Ureter (tissue), 1 donor: ENCODE measurements around the gene EIF4EBP2. TPM values are rescaled to one million over a fixed set of nuclear protein-coding genes. Genes with fewer than 3 reads are reported as not detected.

Experiments
- DNase-seq: peaks from one replicate; pipeline ENCODE4 v3.0.0-alpha.2; 2020; ENCODE audit warnings: low spot score
- total RNA-seq: library from RNA; stranded (reverse); gene quantifications from one replicate; pipeline ENCODE4 v1.2.4, GENCODE V29; 2023
- donor health status: DM: yes; HTN: yes; CAD: no.

The EIF4EBP2 gene
- total RNA-seq, 1 donor from 2014 or later = 81.6 TPM

DNA sequence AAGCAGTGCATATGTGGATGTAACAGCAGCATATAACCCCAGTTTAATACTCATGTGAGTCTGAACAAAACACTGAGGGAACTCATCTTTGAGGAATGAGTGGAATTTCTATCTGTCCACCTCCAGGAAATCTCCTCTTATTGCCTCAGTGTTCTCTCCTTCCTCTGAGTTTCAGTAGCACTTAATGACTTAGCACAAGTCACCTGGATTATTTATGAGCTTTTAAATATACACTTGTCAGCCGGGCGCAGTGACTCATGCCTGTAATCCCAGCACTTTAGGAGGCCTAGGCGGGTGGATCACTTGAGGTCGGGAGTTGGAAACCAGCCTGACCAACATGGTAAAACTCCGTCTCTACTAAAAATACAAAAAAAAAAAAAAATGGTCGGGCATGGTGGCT is 25.8 kb upstream of the EIF4EBP2 start:
- DNase-seq = no peak

DNA sequence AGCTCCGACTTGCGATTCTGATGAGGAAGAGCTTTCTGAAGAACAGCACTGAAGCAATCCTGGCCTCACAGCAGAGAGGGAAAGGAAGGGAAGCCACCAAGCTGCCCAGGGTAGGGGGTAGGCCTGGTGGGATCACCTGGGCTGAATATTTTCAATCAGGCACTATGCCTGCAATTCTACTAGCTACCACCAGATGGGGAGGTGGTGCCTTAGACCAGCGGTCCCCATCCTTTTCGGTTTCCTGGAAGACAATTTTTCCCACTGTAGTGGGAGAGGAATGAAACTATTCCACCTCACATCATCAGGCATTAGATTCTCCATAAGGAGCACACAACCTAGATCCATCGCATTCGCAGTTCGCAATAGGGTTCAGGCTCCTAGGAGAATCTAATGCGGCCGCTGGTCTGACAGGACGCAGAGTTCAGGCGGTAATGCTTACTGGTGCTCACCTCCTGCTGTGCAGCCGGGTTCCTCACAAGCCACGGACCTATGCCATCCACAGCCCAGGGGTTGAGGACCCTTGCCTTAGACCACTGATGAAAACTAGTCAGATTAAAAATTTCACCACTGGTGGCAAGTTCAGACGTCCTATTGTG is 24.3 kb upstream of the EIF4EBP2 start:
- no peak for DNase-seq

DNA sequence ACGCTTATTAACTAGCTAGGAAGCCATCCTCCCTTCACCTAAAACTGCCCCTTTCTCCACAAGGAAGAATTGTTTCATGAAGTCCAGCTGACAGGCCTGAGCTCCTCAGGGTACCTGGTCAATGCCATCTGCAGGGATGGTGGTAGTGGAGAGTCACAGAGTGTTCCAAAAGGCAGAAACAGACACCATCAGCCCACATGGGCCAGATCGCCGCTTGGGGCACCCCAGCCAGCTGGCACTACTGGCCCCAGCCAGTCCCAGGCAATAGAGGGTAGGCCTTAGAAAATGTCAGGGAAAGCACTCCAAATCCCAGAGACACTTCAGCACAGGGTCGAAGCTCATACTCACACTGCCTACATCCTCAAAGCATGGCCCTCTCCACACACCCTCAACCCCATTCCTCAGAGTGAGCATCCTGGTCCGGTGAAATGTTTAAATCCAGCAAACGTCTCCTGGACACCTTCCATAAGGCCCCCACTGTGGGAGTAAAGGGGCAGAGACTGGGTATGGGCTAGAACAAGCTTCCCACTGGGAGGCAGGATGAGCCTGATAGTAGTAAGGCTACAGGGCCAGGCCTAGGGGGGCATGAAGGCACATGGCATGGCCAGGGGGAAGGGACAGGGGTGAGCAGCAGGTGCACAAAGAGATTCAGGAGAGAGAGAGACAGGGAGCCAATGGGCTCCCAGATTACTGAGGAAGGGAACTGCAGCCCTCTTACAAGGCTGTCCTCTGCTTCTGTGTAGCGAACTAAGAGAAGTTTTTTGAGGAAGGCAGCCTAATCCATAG is 23.4 kb upstream of the EIF4EBP2 start:
- no peak for DNase-seq

DNA sequence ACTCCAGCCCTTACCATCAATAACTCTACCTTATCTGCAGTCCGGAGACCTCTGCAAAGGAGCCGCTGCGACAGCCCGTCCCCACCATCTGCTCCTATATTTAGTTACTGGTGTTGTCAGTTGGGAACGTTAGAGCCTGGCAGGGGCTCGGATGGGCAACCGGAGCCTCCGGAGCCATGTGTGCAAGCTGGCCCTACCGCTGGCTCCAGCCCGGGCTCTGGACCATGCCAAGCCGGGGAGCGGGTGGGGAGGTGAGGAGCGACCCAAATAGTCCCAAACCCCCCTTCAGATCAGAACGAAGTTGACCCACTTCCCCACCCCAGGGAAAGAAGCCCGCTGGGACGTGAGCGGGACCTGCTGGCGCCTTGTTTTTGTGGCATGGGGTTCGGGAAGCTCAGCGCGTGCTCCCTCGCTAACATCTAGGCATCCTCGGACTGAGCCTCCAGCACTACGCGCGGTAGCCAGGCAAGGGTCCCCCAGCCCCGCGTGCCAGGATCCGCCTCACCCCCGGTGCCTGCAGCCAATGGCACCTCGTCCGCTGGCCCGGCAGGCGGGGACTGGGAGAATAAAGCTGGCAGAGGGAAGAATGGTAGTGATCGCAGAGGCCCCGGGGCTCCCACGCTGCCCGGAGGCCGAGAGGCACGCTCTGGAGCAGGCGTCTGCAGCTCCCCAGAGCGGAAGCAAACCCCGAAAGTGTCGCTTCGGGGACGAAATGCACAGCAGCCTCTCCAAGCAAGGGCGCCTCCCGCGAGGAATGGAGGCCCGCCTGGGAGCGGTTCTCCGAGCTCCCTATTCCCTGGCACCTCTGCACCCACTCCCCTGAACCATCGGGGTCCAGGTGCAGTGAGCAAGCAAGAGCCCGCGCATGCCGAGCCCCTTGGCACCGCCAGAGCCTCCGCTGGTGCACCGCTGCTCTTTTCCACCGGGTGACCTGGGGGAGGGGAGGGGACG is 22.2 kb upstream of the EIF4EBP2 start:
- peak; percentile 46 for DNase-seq

DNA sequence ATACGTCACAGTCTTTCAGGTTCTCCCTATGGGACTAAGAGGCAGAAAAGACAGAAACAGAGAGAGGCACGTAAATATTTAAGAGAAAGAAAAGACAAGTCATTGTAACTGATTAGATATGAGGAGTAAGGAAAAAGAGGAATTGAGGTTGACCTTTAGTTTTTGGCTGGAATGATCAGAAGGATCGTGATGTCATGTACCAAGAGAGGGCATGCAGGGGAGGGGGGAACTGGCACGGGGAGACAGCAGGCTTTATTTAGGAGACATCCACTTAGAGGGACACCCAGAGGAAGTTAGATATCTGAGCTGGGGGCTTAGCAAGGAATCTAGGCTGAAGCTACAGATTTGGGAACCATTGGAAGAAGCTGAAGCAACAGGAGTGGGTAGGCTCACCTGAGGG is 12.3 kb upstream of the EIF4EBP2 start:
- DNase-seq = no peak

DNA sequence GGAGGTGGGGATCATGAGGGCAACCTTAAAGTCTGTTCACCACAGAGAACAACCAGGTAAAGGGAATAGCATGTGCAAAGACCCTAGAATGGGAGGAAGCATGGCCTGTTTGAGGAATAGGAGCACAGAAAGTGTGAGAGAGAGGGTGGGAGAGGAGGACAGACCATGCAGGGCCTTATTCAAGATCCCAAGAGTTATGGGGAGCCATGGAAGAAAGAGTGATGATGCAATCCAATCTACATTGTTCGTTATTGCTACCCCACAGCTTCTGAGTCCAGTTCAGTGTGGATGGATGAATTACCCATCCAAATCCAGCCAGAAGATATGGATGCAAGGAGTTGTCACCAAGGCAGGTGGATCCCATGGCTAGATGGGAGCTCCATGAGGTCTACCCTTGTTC is 7.8 kb upstream of the EIF4EBP2 start:
- DNase-seq = no peak

DNA sequence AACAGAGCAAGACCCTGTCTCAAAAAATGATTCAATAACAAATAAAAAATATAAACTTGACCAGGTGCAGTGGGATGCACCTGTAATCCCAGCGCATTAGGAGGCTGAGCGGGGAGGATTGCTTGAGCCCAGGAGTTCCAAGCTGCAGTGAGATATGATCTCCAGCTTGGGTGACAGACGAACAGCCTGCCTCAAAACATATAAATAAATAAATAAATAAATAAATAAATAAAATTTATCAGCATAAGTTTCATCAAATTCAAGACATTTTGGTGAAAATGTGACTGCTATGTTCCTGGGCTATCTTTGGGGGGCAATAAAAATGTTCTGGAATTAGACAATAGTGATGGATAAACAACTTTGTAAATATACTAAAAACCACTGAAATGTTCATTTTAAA is 4.8 kb upstream of the EIF4EBP2 start:
- DNase-seq = no peak

DNA sequence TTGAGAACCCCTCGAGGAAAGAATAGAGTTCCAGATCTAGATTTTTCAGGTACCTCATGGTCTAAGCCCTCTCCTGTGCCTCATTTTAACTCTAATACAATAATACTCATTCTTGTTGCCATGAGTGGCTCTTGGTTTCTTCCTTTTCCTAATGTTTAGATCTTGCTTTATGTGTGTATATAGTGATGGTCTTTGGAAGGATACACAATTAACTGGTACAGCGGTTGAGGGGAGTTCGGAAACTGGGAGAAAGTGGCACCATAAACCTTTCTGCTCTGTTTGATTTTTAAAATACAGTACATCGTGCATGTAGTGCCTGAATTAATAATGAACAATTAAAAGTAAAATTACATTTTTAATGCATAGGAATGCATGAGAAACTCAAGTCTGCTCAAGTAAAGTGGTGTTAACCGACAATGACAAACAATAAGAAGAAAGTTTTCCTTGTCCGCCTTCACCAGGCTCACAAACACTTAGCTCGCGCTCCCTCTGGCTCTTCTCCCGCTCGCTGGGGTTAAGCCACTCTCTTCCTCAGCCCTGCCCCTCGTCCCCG is 386 bp upstream of the EIF4EBP2 start:
- no peak for DNase-seq

DNA sequence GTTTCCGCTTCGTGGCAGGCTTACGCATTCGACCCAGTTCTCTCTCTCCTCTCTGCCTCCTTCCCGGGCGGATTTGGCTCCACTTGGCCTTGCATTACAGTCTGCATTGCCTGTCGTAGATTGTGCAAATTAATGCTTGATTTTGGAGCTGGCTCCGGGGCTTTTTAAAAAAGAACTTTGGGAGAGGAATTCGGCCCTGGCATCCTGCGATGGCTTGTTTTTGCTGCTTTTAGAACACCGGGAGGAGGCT is 767 bp downstream of the EIF4EBP2 start:
- DNase-seq = no peak

DNA sequence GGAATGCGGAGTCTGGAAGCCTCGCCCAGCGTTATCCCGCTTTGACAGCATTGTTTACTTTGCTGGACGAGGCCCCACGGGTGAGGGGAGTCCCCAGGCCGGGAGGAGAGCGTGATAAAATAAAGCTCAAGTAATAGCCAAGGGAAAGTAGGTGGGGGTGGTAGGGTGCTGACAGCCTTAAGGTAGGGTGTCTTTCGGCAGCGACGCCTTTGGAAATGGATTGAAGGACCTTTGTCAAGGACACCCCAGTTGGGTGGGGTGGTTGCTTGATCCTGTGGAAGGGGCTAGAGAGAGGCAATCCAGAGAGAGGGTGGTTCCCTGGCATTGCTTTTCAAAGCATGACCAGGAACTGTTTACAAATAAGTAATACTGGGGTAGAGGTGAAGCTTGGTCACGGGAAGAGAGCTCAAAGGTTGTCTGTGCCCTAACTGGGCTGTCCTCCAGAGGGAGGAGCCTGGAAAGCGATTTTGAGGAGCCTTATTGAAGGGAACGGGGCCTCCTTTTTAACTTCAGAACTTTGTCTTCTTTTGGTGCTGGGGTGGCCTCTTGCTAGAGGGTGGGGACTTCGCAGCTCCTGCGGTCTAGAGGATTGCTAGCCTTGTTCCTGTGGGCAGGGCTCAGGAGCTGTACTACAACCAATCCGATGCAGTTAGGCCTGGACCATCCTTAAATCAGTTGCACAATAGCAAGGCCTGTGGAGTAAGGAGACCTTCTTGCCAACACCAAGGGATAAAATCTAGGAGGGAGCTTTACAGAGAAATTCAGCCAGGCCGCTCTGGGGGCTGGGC is 1.3 kb downstream of the EIF4EBP2 start:
- DNase-seq = peak; percentile 88

DNA sequence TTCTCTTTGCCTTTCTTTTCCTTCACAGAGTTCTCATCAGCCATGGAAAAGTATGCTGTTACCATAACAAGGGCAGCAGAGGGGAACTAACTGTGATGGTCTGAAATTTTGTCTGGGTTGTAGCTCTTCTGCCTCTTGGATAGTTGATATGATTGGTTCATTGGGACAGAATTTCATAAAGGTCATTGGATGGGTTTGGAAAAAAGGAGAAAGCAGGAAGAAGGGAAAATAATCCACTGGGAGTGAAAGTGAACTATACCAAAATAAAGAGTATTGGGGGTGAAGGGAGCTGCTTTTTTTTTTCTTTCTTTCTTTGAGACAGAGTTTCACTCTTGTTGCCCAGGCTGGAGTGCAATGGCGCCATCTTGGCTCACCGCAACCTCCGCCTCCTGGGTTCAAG is 5.8 kb downstream of the EIF4EBP2 start:
- no peak for DNase-seq

DNA sequence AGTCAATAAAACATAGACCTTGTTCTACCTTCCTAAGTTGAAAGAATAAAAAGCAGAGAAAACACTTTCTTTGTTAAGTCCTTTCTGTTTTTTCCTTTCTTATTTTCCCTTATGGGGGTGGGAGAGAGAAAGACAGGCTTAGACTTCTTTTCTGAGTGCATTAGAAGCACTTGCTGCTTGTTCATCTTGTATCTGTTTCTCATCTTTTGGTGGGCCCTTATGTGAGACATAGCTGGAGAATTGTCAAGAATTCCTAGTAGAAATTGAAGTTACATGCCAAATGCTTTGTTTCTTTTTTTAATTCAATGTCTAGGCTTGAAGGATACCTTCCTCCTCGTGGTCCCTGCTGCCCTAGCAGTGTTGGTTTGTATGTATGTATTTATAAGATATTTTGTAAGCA is 6.7 kb downstream of the EIF4EBP2 start:
- DNase-seq = no peak

DNA sequence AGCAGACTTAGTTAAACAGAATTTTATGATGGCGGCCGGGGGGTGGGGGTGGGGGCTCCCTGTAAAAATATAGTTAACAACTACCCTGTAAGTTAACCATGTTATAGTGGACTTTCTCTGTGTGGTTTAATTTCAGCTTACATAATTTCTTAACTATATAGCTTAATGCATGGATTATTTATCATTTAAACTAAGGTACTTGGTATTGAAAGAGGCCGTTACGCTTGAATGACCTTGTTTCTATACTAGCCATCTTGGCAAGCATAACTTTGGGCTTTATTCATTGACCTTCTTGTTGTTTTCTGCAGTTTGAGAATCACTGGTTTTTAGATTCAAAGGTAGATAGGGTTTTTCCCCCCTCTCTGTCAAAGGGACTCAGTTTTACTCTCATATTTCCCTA is 8.4 kb downstream of the EIF4EBP2 start:
- no peak for DNase-seq

DNA sequence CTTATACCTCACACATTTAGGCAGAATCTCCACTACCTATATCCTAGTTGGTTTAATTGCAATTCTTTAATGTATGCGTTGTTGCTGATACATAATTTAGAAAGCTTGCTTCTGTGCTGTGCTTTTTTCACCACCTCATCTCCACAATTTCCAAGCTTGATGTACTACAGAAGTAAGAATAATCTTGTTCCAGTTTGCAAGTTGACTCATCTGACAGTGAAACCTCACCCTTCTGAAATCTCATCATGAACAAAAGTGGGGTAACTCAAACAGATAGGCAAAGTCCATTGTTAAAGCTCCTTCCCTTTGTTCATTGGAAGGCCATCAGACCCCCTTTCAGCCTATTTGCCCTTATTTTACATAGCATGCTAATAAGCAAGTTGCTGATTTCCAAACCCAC is 13.6 kb downstream of the EIF4EBP2 start:
- DNase-seq = no peak

DNA sequence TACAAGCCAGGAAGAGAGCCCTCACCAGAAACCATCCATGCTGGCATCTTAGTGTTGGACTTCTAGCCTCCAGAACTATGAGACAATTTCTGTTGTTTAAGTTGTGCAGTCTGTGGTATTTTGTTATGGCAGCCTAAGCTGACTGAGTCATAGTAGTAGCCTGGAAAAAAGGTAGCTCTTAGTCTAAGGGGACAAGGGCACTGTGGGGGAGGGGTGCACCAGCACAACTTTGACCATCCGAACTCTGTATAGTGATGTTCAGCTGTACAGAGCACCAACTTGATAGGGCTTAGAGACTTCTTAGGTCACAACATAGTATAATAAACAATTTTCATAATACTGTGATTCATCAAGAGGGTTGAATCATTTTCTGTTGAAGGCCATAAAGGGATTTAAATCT is 14.3 kb downstream of the EIF4EBP2 start:
- DNase-seq = no peak

DNA sequence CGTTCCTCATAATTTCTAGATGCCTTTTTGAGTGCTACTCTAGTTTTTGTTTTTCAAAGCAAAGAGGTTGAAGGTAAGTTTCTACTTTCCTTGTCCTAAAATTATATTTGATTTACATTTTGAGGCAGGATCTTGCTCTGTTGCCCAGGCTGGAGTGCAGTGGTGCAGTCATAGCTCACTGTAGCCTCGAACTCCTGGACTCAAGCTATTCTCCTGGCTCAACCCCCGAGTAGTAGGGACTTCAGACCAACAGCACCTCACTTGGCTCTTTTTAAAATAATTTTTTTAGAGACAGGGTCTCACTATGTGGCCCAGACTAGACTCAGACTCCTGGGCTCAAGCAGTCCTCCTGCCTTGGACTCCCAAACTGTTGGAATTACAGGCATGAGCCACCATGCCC is 14.8 kb downstream of the EIF4EBP2 start:
- no peak for DNase-seq

DNA sequence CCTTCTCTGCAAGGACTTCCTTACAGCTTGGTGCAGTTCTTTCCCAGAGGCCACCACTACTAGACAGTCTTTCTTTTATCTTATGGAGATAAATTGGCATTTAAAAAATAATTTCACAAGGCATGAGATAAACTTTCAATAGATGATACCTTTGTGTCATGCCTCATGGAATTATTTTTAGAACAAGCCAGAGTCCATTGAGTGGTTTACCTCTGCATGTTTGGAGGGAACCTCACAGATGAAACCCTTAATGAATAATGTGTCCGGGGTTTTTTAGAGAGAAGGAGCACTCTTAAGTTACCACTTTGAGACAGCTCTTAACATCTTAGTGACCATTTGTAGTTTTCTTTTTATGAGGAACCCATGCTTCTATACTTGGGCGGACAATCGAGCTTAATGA is 20.4 kb downstream of the EIF4EBP2 start:
- DNase-seq = no peak

DNA sequence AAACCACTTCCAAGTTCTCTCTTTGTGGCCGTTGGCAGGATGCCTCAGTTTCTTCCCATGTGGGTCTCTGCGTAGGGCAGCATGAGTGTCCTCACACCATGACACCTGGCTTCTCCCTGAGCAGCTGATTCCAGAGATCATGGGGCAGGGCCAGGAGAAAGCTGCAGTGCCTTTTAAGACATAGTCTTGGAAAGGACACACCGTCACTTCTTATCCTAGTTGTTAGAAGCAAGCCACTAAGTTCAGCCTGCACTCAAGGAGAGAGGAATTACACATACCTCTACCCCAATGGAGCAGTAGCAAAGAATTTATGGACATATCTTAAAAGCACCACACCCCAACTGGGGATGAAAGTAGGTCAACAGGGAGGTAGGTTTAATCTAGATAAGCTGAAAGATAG is 21.2 kb downstream of the EIF4EBP2 start:
- DNase-seq = no peak

DNA sequence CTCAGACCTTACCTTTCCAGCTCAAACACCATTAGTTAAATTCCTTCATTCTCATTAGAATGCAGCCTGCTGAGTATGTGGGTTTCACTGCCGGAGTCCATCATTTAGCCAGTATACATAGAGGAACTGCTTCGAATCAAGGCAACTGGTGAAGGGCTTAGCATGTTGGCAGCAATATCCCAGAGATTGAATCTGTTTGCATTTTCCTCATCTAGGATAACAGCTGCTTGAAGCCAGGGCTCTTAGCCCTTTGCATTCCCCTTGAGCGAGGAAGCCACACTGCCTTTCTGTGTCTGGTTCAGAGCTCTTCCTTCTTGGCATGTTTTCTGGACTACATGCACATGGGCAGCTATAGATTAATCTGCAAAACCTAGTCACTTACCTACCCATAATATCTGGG is 22.9 kb downstream of the EIF4EBP2 start:
- DNase-seq = no peak

DNA sequence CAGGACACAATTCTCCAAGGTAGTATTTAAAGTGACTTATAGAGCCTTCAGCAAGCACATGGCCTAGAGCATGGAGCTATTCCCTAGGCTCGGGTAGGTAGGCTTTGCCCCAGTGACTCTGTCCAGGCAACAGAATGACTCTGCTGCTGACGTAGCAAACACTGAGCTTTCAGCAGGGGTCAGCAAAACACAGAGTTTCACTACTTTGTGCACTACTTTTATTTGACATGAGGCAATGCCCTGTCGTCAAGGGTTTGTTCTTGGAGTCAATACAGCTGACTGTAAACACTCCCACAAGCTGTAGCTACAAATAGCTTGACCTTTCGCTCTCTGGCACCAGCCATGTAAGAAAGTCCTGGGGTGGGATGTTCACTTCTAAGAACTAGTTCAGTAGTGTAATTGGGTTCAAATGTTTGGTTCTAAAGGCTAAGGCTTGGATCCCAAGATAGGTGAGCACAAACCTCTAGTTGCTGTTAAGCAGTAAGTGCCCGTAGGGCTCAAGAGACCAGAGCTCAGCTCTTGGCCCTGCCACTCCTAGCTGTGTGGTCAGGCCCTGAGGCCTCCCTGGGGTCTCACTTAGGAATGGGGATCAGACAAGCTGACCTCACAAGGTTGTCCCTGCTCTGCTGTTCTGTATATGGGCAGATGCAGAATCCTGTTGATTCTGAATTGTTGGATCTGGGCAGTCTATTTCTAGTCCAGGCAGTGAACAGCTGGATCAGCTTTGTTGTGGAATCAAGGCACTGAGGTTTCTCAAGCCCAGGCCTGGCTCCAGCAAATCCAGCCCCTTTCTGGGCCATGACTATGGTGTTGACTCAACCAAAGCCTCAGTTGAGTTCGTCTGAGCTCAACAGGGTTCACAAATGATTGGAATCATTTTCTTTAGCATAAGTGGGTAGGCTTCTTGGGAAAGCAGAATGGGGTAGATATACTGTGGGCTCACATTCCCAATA is 26.8 kb downstream of the EIF4EBP2 start:
- peak; percentile 77 for DNase-seq

DNA sequence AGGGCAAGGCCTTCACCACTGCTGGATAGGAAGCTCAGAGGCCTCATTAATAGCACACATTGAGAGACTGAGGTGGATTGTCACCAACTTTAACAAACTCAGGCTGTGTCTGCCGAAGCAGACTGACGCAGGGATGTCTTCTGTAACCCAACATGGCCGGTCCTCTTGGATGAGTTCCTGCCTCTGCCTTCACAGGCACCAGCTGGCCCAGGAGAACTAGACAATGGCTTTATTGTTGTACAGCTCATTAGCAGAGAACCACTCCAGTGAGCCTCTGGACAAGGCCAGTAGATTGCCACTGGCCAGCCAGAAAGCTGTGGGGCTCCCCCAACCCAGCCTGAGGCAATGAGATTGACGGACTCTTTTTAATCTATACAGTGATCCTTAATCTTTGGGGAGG is 28.2 kb downstream of the EIF4EBP2 start:
- no peak for DNase-seq
